HG03135 (cell line): Measurements from ENCODE around the gene PSMC3.
A peak's percentile ranks its signal among the peaks of the same experiment; 100 is the strongest.

ENCODE experiments used
- ATAC-seq: cut with Tn5 transposase; IDR thresholded peaks from one replicate; pipeline ENCODE4 v1.9.1; 2021; ENCODE audit warnings: mild to moderate bottlenecking, moderate library complexity; ENCODE audit not compliant: unreplicated experiment

PSMC3 gene

GRCh38 chr11:47413908-47414684, 12.1 kb downstream of the PSMC3 start:
- ATAC-seq = no peak

- ATAC-seq = no peak
Observed at GRCh38 chr11:47413351-47413750, 12.9 kb downstream of the PSMC3 start.

GRCh38 chr11:47411884-47412746, 14.1 kb downstream of the PSMC3 start:
- ATAC-seq = no peak

- no peak for ATAC-seq
Observed at GRCh38 chr11:47410370-47411264, 15.6 kb downstream of the PSMC3 start.

GRCh38 chr11:47409440-47410369, 16.5 kb downstream of the PSMC3 start:
- no peak for ATAC-seq

GRCh38 chr11:47408598-47409439, 17.4 kb downstream of the PSMC3 start:
- peak; percentile 1 for ATAC-seq

- peak; percentile 85 for ATAC-seq
Observed at GRCh38 chr11:47407746-47408590, 18.3 kb downstream of the PSMC3 start, which contains the start of gene SLC39A13. Gene SLC39A13, plus strand, starts transcription at chr11:47408590. Its CDS starts 1,505 bp downstream, at chr11:47410095.

GRCh38 chr11:47406896-47407745, 19.1 kb downstream of the PSMC3 start:
- ATAC-seq = no peak

- no peak for ATAC-seq
Observed at GRCh38 chr11:47403571-47403970, 22.7 kb downstream of the PSMC3 start.

GRCh38 chr11:47403135-47403534, 23.1 kb downstream of the PSMC3 start:
- no peak for ATAC-seq

GRCh38 chr11:47400768-47401279, 25.4 kb downstream of the PSMC3 start:
- peak; percentile 58 for ATAC-seq

- ATAC-seq = peak; percentile 43
Observed at GRCh38 chr11:47399860-47400767, 26.1 kb downstream of the PSMC3 start.

- no peak for ATAC-seq
Observed at GRCh38 chr11:47398551-47398950, 27.7 kb downstream of the PSMC3 start.

- ATAC-seq = no peak
Observed at GRCh38 chr11:47398011-47398410, 28.2 kb downstream of the PSMC3 start.

- no peak for ATAC-seq
Observed at GRCh38 chr11:47396049-47396320, 30.3 kb downstream of the PSMC3 start.
